GM18870 (cell line): Measurements from ENCODE around the gene ABT1.

Source experiments
- ATAC-seq: cut with Tn5 transposase; IDR thresholded peaks from one replicate; pipeline ENCODE4 v1.9.1; 2021; ENCODE audit warnings: moderate library complexity; ENCODE audit not compliant: unreplicated experiment

ABT1 gene

GRCh38 chr6:26571592-26572296 is 25.0 kb upstream of the ABT1 start:
- no peak for ATAC-seq

- ATAC-seq = no peak
Observed at GRCh38 chr6:26575494-26575939, 21.2 kb upstream of the ABT1 start.

GRCh38 chr6:26576407-26576843 is 20.3 kb upstream of the ABT1 start:
- ATAC-seq = no peak

- no peak for ATAC-seq
Observed at GRCh38 chr6:26576929-26577719, 19.6 kb upstream of the ABT1 start.

- no peak for ATAC-seq
Observed at GRCh38 chr6:26577720-26578072, 19.1 kb upstream of the ABT1 start.

GRCh38 chr6:26578279-26578678 is 18.5 kb upstream of the ABT1 start:
- no peak for ATAC-seq

- ATAC-seq = no peak
Observed at GRCh38 chr6:26578741-26579140, 18.0 kb upstream of the ABT1 start.

- ATAC-seq = no peak
Observed at GRCh38 chr6:26581164-26581915, 15.4 kb upstream of the ABT1 start.

GRCh38 chr6:26588965-26589364 is 7.8 kb upstream of the ABT1 start:
- ATAC-seq = no peak

GRCh38 chr6:26592649-26593048 is 4.1 kb upstream of the ABT1 start:
- ATAC-seq = no peak

GRCh38 chr6:26593278-26594130 is 3.2 kb upstream of the ABT1 start:
- no peak for ATAC-seq

GRCh38 chr6:26594131-26594498 is 2.6 kb upstream of the ABT1 start:
- ATAC-seq = no peak

GRCh38 chr6:26594730-26595632 is 1.8 kb upstream of the ABT1 start:
- ATAC-seq = no peak

GRCh38 chr6:26595669-26596269 is 984 bp upstream of the ABT1 start:
- ATAC-seq = no peak

- ATAC-seq = no peak
Observed at GRCh38 chr6:26597389-26597766, 625 bp downstream of the ABT1 start.

- ATAC-seq = no peak
Observed at GRCh38 chr6:26597821-26598220, 1.1 kb downstream of the ABT1 start.

GRCh38 chr6:26598267-26598666 is 1.5 kb downstream of the ABT1 start:
- ATAC-seq = no peak

GRCh38 chr6:26599134-26599533 is 2.4 kb downstream of the ABT1 start:
- no peak for ATAC-seq

- ATAC-seq = no peak
Observed at GRCh38 chr6:26599591-26599990, 2.8 kb downstream of the ABT1 start.
